Spleen (tissue), 7 donors: ENCODE results near the gene FGD4.

Experiments used
- POLR2A ChIP-seq, 3 donors: fragments of 450-650 bp; IDR thresholded peaks; one replicate each; pipeline ENCODE4 v1.5.1; 2017; ENCODE audit warnings: antibody characterized with exemption in 3 of 3, mild to moderate bottlenecking in 1 of 3
- POLR2AphosphoS5 ChIP-seq, 3 donors: sonication (generic); formaldehyde crosslinking; IDR thresholded peaks; one replicate each; pipeline ENCODE4 v1.5.1; 2017; ENCODE audit warnings: antibody characterized with exemption in 3 of 3
- TF ChIP-seq, protein P1 (sequence below), 11 experiments: fragments of 200-600 bp in 7 of 11; fragments of 450-650 bp in 4 of 11; sonication (generic) in 4 of 11; IDR thresholded peaks in 8 of 11; conservative IDR thresholded peaks in 3 of 11; 1 replicate in 7 of 11; 2 replicates in 4 of 11; pipeline versions ENCODE4 v1.4.0 to v1.8.0; 2016 to 2021; ENCODE audit warnings: antibody characterized with exemption in 11 of 11, inconsistent platforms in 4 of 11, mild to moderate bottlenecking in 1 of 11
- donor health status: DM: no; HTN: no; CAD: no; lungs with moderate emphysema.
- donor health status: DM: no; HTN: no; CAD: no.
- donor health status: DM: no; HTN: no; CAD: no.

DNA sequence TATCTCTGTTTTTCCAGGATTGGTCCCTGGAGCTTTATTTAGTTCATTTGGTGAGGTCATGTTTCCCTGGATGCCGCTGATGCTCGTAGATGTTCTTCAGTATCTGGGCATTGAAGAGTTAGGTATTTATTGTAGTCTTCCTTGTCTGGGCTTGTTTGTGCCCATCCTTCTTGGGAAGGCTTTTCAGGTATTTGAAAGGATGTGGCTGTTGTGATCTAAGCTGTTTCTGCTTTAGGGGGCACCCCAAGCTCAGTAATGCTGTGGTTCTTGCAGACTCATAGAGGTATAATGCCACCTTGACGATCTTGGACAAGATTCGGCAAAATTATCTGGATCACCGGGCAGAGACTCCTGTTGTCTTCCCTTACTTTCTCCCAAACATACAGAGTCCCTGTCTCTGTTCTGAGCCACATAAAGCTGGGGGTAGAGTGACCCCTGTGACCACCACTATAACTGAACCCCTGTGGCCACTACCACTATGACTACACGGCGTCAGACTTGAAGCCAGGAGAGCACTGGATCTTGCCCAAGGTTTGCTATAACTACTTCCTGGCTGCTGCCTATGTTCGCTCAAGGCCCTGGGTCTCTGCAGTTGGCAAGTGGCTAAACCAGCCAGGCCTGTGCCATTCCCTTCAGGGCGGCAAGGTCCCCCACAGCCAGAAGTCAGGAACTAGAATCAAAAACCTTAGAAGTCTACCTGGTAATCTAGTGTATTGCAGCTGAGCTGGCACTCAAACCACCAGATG, 40.9 kb downstream of the FGD4 start:
- TF ChIP-seq POLR2A (IDR thresholded peaks at IDR 0.05), result no peak
- TF ChIP-seq, protein P1, sequence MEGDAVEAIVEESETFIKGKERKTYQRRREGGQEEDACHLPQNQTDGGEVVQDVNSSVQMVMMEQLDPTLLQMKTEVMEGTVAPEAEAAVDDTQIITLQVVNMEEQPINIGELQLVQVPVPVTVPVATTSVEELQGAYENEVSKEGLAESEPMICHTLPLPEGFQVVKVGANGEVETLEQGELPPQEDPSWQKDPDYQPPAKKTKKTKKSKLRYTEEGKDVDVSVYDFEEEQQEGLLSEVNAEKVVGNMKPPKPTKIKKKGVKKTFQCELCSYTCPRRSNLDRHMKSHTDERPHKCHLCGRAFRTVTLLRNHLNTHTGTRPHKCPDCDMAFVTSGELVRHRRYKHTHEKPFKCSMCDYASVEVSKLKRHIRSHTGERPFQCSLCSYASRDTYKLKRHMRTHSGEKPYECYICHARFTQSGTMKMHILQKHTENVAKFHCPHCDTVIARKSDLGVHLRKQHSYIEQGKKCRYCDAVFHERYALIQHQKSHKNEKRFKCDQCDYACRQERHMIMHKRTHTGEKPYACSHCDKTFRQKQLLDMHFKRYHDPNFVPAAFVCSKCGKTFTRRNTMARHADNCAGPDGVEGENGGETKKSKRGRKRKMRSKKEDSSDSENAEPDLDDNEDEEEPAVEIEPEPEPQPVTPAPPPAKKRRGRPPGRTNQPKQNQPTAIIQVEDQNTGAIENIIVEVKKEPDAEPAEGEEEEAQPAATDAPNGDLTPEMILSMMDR (IDR thresholded peaks at IDR 0.05 in 8 of 11, conservative IDR thresholded peaks at IDR 0.05 in 3 of 11), result no peak
- TF ChIP-seq POLR2AphosphoS5 (IDR thresholded peaks at IDR 0.05), result no peak
